NCI-H82 (cell line): ENCODE results near the gene TCP10L.
A peak's percentile ranks its signal among the peaks of the same experiment; 100 is the strongest.
"Not testable (repeated sequence)": the region's sequence is repeated elsewhere in the genome, so short reads cannot be mapped to it uniquely, and the experiment has no call there.

Experiments
- DNase-seq: peaks from one replicate; lab custom pipeline; 2025; lab: John Stamatoyannopoulos, UW

The TCP10L gene

GRCh38 chr21:32587120-32587519, 1.8 kb upstream of the TCP10L start:
- no peak for DNase-seq

GRCh38 chr21:32585970-32586369, 647 bp upstream of the TCP10L start:
- no peak for DNase-seq

- no peak for DNase-seq
Measured at GRCh38 chr21:32584472-32584871, 851 bp downstream of the TCP10L start.

GRCh38 chr21:32581732-32582131, 3.6 kb downstream of the TCP10L start:
- no peak for DNase-seq

- DNase-seq: no peak
Measured at GRCh38 chr21:32580949-32581348, 4.4 kb downstream of the TCP10L start.

- DNase-seq: peak; percentile 37
Measured at GRCh38 chr21:32578107-32578691, 7.1 kb downstream of the TCP10L start.

- DNase-seq: no peak
Measured at GRCh38 chr21:32576011-32576410, 9.3 kb downstream of the TCP10L start.

GRCh38 chr21:32574946-32575925, 10.1 kb downstream of the TCP10L start:
- DNase-seq: no peak

- peak; percentile 79 for DNase-seq
Measured at GRCh38 chr21:32572574-32573420, 12.5 kb downstream of the TCP10L start.

- DNase-seq: no peak
Measured at GRCh38 chr21:32570456-32570855, 14.9 kb downstream of the TCP10L start.

GRCh38 chr21:32569261-32570230, 15.8 kb downstream of the TCP10L start:
- peak; percentile 85 for DNase-seq

- no peak for DNase-seq
Measured at GRCh38 chr21:32567626-32568025, 17.7 kb downstream of the TCP10L start.

- DNase-seq: no peak
Measured at GRCh38 chr21:32566741-32567389, 18.5 kb downstream of the TCP10L start.

- DNase-seq: no peak
Measured at GRCh38 chr21:32565856-32566465, 19.4 kb downstream of the TCP10L start.

- no peak for DNase-seq
Measured at GRCh38 chr21:32562915-32563314, 22.4 kb downstream of the TCP10L start.

- peak; percentile 30 for DNase-seq
Measured at GRCh38 chr21:32562426-32562825, 22.9 kb downstream of the TCP10L start.

- DNase-seq: not testable (repeated sequence)
Measured at GRCh38 chr21:32561476-32561875, 23.8 kb downstream of the TCP10L start.

GRCh38 chr21:32560896-32561295, 24.4 kb downstream of the TCP10L start:
- no peak for DNase-seq

GRCh38 chr21:32559006-32559610, 26.2 kb downstream of the TCP10L start:
- no peak for DNase-seq

GRCh38 chr21:32558106-32558505, 27.2 kb downstream of the TCP10L start:
- no peak for DNase-seq
